ENCODE results near the gene USB1.

The USB1 gene, protein sequence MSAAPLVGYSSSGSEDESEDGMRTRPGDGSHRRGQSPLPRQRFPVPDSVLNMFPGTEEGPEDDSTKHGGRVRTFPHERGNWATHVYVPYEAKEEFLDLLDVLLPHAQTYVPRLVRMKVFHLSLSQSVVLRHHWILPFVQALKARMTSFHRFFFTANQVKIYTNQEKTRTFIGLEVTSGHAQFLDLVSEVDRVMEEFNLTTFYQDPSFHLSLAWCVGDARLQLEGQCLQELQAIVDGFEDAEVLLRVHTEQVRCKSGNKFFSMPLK

DNA sequence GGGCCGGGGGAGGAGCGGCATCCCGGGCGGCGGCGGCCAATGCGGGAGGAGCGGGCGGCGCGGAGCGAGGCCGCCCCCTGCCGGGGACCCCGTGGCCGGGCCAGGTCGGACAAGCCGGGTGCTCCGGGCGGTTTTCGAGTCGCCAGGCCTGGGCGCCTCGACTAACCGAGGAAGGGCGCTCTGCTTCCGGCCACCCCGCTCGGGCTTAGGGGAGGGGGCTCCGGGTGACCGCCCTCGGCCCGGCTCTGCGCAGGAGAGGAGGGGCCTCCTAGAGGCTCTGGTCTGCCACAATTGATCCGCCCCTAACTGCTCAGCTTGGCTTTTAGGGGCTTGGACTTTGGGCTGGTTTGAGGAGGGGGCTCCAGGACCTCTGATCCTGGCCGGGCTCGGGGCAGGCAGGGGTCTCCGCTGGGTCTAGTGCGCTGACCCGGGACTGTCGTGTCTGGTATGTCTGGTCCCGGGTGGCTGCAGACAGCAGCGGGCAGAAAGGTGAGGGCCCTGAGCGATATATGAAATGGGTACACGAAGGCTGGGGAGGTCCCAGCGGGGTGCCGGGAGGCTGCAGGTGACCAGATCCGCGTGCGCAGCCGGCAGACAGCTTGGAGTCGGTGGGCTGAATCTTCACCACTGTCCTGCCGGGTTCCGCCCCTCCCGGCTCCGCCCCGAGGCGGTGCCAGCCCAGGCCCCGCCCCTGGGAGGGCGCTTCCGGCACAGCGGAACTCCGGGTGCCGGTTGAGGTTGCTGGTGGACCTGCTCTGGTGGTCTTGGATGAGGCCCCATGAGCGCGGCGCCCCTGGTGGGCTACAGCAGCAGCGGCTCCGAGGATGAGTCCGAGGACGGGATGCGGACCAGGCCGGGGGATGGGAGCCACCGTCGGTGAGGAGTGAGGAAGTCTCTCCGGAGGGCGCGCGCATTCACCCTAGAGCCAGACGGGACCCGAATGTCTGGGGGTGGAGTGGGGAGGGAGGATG, at the start of gene USB1:
TSS of gene USB1 (plus strand) at position 702 of the 971 bp plus-strand sequence. CDS start at position 779, 77 bp downstream.
- Mint-ChIP-seq H3K36me3 (ENCODE audit: low read depth) (peaks cover 66% of the 10 kb centered on the region), H3K4me1 (ENCODE audit: low read depth) (peaks cover 68% of the 10 kb centered on the region), H3K4me3 (peak within 1 kb of the TSS; percentile 97), H3K27me3 (no peaks in the 10 kb centered on the region), H3K27ac (peak within 1 kb of the TSS; percentile 94), H3K9me3 (no peaks in the 10 kb centered on the region)
- intact Hi-C loops (cut with micrococcal nuclease), result loop anchor here (2.0 to 5.0 kb wide), 3 partner anchors 199 to 264 kb away; partner anchors contain the start of genes KATNB1 and KIFC3

DNA sequence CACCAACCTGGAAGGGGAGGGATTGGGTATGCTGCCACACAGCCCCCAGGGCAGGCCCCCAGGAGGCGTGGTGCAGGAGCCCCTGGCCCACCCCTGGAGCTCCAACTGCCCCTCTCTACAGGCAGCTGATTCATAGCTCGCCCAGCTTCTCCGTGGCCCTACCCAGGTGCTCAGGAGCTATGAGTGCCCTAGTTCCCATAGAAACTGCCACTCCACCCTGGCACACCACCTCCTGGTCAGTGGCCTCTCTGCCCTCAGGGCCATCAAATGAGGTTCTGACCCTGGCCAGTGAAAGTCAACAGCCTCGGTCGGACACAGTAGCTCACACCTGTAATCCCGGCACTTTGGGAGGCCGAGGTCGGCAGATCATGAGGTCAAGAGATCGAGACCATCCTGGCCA, 48.3 kb upstream of the USB1 start:
- H3K4me1 Mint-ChIP-seq (ENCODE audit: low read depth), result peaks cover 4% of the 10 kb centered on the region
- H3K27me3 Mint-ChIP-seq, result peaks cover 6% of the 10 kb centered on the region
- no peak overlapping the region for H3K4me3 Mint-ChIP-seq
- intact Hi-C loops (cut with micrococcal nuclease), result no loop called here
- H3K9me3 Mint-ChIP-seq, result no peaks in the 10 kb centered on the region
- no peak overlapping the region for H3K27ac Mint-ChIP-seq
- no peaks in the 10 kb centered on the region for H3K36me3 Mint-ChIP-seq (ENCODE audit: low read depth)

DNA sequence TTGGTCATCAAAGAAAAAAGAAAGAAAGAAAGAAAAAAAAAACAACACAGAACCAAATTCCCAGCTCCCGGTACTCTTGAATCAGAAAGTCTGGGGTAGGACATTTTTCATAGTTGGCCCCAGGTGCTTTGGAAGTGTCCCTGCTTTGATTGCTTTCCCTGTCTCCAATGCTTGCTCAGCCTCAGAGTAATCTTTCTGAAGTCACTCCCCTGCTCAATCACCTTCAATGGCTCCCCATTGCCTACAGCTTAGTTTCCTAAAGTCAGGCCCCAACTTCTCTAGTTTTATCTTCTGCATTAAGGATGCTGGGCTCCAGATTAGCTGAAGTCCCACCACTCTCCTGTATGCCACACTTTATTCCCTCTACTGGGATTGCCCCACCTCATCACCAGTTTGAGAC, 47.4 kb upstream of the USB1 start:
- intact Hi-C loops (cut with micrococcal nuclease), result no loop called here
- Mint-ChIP-seq H3K9me3 (no peaks in the 10 kb centered on the region), H3K4me1 (ENCODE audit: low read depth) (peaks cover 4% of the 10 kb centered on the region), H3K27ac (no peak overlapping the region), H3K36me3 (ENCODE audit: low read depth) (no peaks in the 10 kb centered on the region), H3K27me3 (peaks cover 6% of the 10 kb centered on the region), H3K4me3 (no peak overlapping the region)

DNA sequence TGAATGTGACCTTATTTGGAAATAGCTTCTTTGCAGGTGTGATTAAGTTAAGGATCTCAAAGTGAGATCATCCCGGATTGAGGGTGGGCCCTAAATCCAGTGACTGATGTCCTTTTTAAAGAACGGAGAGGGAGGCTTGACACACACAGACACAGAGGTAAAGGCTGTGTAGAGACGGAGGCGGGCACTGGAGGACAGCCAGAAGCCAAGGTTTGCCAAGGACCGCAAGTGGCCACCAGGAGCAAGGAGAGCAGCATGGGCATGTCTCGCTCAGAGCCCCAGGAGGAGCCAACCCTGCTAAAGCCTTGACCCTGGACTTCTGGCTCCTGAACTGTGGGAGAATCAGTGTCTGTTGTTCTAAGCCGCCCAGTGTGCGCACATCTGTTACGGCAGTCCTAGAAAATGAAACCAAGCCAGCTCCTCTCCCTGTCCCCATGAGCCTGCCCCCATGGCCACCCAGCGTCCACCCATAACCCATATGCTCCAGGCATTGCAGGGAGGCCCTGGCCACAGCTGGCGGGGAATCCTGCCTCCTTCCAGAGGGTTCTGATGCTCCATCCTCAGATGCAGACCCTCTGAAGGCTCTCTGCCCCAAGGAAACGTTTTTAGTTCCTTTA, 45.5 kb upstream of the USB1 start:
- Mint-ChIP-seq H3K36me3 (ENCODE audit: low read depth) (no peaks in the 10 kb centered on the region), H3K9me3 (no peaks in the 10 kb centered on the region), H3K27ac (no peak overlapping the region), H3K4me3 (no peak overlapping the region), H3K27me3 (peaks cover 13% of the 10 kb centered on the region), H3K4me1 (ENCODE audit: low read depth) (peaks cover 4% of the 10 kb centered on the region)
- intact Hi-C loops (cut with micrococcal nuclease), result no loop called here

DNA sequence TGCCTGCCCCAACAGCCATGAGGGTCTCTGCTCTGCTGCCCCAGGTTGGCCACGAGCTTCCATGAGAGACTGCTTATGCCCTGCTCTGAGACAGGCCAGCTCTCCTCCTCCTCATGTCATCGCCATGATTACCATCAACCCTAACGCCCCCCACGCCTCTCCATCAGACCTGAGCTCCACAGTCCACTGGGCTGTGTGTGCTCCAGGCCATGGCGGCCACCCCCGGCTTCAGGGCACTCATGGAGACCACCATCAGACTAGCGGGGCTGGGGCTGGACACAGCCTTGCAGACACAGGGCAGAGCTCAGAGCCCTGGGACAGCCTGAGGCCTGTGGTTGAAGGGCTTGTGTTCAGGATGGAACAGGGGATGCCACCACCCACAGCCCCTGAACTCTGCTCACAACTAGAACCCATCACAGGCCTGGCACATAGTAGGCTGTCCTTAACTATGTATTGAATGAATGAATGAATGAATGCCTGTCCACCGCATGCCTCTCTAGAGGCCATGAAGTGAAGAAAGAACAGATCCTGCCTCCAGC, 44.9 kb upstream of the USB1 start:
- Mint-ChIP-seq H3K27me3 (peaks cover 13% of the 10 kb centered on the region), H3K27ac (no peak overlapping the region), H3K9me3 (no peaks in the 10 kb centered on the region), H3K4me3 (no peak overlapping the region), H3K4me1 (ENCODE audit: low read depth) (peaks cover 4% of the 10 kb centered on the region), H3K36me3 (ENCODE audit: low read depth) (no peaks in the 10 kb centered on the region)
- intact Hi-C loops (cut with micrococcal nuclease), result no loop called here

DNA sequence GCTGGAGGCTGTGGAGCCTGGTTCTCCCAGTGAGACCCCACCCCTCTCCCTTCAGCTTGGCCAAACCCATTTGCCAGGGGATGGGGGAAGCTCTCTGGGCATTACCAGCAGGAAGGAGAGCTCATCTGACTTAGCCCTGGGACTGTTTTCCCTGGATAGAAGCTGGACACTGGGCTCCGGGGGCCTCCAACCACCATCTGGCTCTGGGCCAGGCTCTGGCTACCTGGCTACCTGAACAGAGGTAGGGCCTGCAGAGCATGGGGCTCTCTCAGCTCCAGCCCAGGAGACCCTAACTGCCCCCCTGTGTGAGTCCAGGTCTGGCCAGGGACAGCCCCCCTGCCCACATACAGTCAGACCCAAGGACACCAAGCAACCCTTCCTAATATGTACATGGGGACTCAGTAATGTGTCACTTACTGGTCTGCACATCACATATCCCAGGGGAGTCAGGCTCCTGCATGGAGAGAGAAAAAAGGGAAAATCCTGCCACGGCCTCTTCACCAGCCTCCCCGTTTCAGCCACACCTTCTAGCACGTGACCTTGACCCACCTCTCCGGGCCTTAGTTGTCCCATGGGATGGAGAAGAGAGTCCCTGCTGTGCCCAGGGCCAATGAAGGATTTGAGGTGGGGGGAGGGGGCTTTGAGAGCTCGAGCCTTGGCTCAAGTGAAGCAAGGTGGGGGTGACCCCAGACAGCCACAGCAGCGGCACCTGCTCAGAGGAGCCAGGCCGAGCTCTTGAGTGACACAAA, 44.1 kb upstream of the USB1 start:
- intact Hi-C loops (cut with micrococcal nuclease), result no loop called here
- Mint-ChIP-seq H3K4me3 (no peak overlapping the region), H3K36me3 (ENCODE audit: low read depth) (no peaks in the 10 kb centered on the region), H3K27me3 (peaks cover 9% of the 10 kb centered on the region), H3K27ac (no peak overlapping the region), H3K9me3 (no peaks in the 10 kb centered on the region), H3K4me1 (ENCODE audit: low read depth) (peaks cover 4% of the 10 kb centered on the region)

DNA sequence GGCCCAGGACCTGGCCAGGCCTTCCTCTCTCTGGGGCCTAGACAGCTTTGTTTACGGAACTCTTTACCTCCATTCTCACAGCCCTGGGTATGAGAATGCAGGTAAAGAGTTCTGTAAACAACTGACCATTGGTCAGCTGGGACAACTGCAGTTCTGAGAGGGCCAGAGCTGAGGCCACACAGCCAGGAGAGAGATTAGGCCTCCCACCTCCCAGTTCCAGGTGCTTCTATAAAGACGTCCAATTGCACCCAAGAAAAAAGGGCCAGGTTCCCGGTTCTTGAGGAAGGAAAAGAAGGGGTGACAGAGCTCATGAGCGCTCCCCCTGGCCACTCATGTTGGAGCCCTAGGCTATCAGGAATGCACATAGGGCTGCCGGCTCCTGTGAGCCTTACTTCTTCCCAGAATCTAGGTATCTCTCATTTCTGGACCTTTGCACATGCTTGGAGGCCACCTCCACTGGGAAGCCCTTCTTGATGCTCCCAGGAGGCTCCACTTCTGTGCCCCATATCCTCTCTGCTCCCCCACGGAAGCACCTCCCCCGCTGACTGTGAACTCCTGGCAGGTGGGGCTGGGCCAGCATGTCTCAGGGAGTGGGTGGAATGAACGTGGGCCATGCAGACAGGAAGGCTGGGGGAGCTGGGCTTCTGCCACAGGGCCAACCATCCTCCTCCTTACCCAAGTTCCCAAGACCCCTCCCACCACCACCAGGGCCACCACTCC, 43.4 kb upstream of the USB1 start:
- H3K4me3 Mint-ChIP-seq, result no peak overlapping the region
- no peaks in the 10 kb centered on the region for H3K9me3 Mint-ChIP-seq
- intact Hi-C loops (cut with micrococcal nuclease), result no loop called here
- H3K36me3 Mint-ChIP-seq (ENCODE audit: low read depth), result no peaks in the 10 kb centered on the region
- H3K27ac Mint-ChIP-seq, result no peak overlapping the region
- peaks cover 1% of the 10 kb centered on the region for H3K4me1 Mint-ChIP-seq (ENCODE audit: low read depth)
- peaks cover 9% of the 10 kb centered on the region for H3K27me3 Mint-ChIP-seq

DNA sequence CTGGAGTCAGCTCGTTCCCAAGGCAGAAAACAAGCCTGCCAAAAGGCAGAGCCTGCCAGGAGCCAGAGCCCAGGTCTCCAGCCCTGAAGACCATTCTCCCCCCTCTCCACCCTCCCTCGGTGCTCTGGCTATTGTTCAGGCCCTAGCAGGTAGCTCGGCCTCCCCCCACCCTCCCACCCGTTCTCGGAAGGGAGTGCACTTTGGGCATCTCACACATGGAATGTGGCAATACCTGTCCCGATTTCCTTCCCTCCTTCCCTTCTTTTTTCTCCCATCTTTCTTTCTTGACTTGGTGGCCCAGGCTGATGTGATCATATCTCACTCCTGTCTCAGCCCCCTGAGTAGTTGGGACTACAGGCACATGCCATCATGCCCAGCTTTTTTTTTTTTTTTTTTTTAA, 42.7 kb upstream of the USB1 start:
- Mint-ChIP-seq H3K36me3 (ENCODE audit: low read depth) (no peaks in the 10 kb centered on the region), H3K4me1 (ENCODE audit: low read depth) (no peaks in the 10 kb centered on the region), H3K4me3 (no peak overlapping the region), H3K27me3 (peaks cover 13% of the 10 kb centered on the region), H3K27ac (no peak overlapping the region), H3K9me3 (no peaks in the 10 kb centered on the region)
- intact Hi-C loops (cut with micrococcal nuclease), result no loop called here

DNA sequence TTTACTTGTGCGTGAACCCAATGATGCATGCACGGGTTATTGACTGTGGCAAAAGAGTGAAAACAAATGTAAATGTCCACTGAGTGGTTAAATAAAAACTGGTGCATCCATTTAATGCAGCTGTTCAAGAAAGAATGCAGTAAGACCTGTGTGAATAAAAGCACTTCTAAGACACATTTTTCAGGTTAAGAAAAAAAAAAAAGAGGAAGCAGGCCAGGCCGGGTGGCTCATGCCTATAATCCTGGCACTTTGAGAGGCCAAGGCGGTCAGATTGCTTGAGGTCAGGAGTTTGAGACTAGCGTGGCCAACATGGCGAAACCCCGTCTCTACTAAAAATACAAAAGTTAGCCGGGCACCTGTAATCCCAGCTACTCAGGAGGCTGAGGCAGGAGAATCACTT, 42.1 kb upstream of the USB1 start:
- intact Hi-C loops (cut with micrococcal nuclease), result no loop called here

DNA sequence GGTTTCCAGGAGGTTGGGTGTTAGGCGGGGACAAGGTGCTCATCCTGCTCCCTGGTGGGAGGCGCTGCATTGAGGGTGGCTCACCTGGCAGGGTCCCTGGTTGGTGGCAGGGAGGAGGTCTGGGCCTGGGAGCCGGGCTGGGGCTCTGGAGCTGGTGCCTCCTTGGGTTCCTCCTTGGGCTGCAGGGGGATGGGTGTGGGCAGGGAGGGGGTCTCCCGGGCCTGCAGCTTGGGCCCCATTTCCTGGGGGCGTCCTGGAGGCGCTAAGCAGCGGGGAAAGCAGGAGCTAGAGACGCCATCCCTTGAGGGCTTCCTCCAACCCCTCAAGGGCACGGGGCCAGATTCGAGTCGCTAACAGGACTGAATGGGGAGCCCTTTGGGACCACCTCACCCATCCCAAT, 41.4 kb upstream of the USB1 start:
- no peaks in the 10 kb centered on the region for H3K4me1 Mint-ChIP-seq (ENCODE audit: low read depth)
- H3K36me3 Mint-ChIP-seq (ENCODE audit: low read depth), result no peaks in the 10 kb centered on the region
- intact Hi-C loops (cut with micrococcal nuclease), result no loop called here
- no peaks in the 10 kb centered on the region for H3K9me3 Mint-ChIP-seq
- no peak overlapping the region for H3K4me3 Mint-ChIP-seq
- no peak overlapping the region for H3K27ac Mint-ChIP-seq
- peaks cover 13% of the 10 kb centered on the region for H3K27me3 Mint-ChIP-seq

More for the DNA sequence above, 42.1 kb upstream of the USB1 start:
- Mint-ChIP-seq H3K27ac (no peak overlapping the region), H3K4me3 (no peak overlapping the region), H3K27me3 (peaks cover 13% of the 10 kb centered on the region), H3K36me3 (ENCODE audit: low read depth) (no peaks in the 10 kb centered on the region), H3K4me1 (ENCODE audit: low read depth) (no peaks in the 10 kb centered on the region), H3K9me3 (no peaks in the 10 kb centered on the region)

DNA sequence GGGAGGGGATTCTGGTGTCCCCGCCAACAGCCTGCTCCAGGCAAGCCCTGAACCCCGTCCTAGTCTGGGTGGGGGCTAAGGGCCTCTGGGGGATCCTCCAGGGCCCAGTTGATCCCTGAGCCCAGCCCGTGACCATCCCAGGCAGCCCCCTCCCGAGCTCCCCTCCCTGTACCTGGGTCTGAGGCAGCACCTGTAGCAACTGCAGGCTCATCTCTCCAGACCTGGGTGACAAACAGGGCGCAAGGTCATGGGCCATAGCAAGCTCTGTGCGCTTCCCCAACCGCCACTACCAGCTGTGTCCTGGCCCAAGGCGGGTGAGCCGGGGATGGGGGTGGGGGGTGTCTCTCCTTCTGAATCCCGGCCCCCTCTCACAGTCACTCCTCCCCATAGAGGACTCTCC, 40.9 kb upstream of the USB1 start:
- intact Hi-C loops (cut with micrococcal nuclease), result no loop called here
- Mint-ChIP-seq H3K27me3 (peaks cover 13% of the 10 kb centered on the region), H3K4me1 (ENCODE audit: low read depth) (no peaks in the 10 kb centered on the region), H3K36me3 (ENCODE audit: low read depth) (no peaks in the 10 kb centered on the region), H3K27ac (no peak overlapping the region), H3K4me3 (no peak overlapping the region), H3K9me3 (no peaks in the 10 kb centered on the region)

DNA sequence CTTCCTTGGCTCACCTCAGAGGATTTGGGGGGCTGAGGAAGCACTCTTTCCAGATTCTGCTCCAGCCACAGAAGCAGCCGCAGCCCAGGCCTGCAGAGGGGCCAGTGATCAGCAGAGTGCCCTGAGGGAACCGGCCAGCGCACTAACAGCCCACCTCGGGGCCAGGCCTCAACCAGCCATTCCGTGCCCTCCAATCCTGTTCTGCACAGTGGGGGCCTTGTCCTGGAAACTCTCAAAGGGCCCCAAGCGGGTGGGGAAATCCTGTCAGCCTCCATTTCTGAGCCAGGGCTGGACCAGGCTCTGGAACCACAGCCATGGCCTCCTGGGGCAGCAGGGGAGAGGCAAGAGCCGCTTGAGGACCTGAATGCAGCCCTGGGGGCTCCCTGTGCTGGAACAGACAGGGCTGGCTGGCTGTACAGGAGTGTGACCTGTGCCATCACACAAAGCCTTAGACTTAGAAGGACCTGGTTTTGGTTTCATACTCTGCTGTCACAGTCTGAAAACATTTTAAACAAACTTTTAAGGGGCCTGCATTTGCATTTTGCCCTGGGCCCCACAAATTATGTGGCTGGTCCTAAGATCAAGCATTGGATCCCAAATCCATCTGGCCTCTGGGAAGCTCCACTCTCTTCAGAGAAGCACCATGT, 40.3 kb upstream of the USB1 start:
- H3K4me1 Mint-ChIP-seq (ENCODE audit: low read depth), result no peaks in the 10 kb centered on the region
- H3K4me3 Mint-ChIP-seq, result no peak overlapping the region
- no peaks in the 10 kb centered on the region for H3K36me3 Mint-ChIP-seq (ENCODE audit: low read depth)
- intact Hi-C loops (cut with micrococcal nuclease), result no loop called here
- H3K27ac Mint-ChIP-seq, result no peak overlapping the region
- H3K27me3 Mint-ChIP-seq, result peaks cover 13% of the 10 kb centered on the region
- no peaks in the 10 kb centered on the region for H3K9me3 Mint-ChIP-seq

Measured in dendritic cell treated with granulocyte-macrophage colony-stimulating factor and Interleukin-4, amounts not matched to agents 40 ng/mL and 50 ng/mL, for 4 days (primary cell).